ENCODE results near the gene KCNAB1.
"Not testable (repeated sequence)": the region's sequence is repeated elsewhere in the genome, so short reads cannot be mapped to it uniquely, and the experiment has no call there.

Gene KCNAB1

DNA sequence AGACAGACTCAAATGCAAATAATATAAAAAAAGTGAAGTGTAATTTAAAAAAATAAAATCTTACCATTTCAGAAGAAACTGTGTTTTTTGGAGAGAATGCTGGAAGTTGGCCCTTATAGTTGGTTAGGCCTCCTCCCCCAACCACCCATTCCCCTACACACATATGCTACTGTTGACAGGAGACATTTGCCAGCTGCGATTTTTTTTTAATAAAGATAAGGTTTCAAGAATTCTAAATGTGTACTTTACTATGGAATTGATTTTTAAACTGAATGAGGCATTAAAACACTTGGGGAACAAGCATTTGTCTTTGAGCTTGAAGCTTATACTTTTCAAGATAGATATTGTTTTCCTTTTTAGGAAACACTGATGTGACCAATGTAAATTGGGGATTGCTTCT, 438.9 kb downstream of the KCNAB1 start:
- Histone ChIP-seq H3K9me3 (ENCODE audit: control insufficient read depth, low read length) (no peaks in the 10 kb centered on the region), H3K27ac (ENCODE audit: insufficient read depth, low read depth, low read length, poor library complexity, severe bottlenecking) (no peak overlapping the region), H3K27me3 (ENCODE audit: control insufficient read depth, insufficient read depth, low read length, poor library complexity, severe bottlenecking) (no peaks in the 10 kb centered on the region), H3K36me3 (ENCODE audit: control insufficient read depth, insufficient read depth, low read length) (no peaks in the 10 kb centered on the region), H3K4me1 (ENCODE audit: control insufficient read depth, insufficient read depth, low read length) (no peaks in the 10 kb centered on the region), H3K4me3 (ENCODE audit: insufficient read depth, low read depth, low read length) (no peak overlapping the region)
- WGBS, 2 experiments: 100% methylated on average over 1 of the region's 1 CpG; no CpG with 5 or more reads in 1 of the 2 experiments

DNA sequence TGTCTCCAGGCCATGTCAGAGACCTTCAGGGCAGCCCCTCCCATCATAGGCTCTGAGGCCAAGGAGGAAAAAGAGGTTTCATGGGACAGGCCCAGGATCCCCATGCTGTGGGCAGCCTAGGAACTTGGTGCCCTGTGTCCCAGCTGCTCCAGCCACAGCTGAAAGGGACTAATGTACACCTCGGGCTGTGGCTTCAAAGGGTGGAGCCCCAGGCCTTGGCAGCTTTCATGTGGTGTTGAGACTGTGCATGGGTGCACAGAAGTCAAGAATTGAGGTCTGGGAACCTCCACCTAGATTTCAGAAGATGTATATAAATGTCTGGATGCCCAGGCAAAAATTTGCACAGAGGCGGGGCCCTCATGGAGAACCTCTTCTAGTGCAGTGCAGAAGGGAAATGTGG, 441.2 kb downstream of the KCNAB1 start:
- Histone ChIP-seq H3K9me3 (ENCODE audit: control insufficient read depth, low read length) (no peaks in the 10 kb centered on the region), H3K27me3 (ENCODE audit: control insufficient read depth, insufficient read depth, low read length, poor library complexity, severe bottlenecking) (no peaks in the 10 kb centered on the region), H3K4me1 (ENCODE audit: control insufficient read depth, insufficient read depth, low read length) (no peaks in the 10 kb centered on the region), H3K27ac (ENCODE audit: insufficient read depth, low read depth, low read length, poor library complexity, severe bottlenecking) (no peak overlapping the region), H3K36me3 (ENCODE audit: control insufficient read depth, insufficient read depth, low read length) (no peaks in the 10 kb centered on the region), H3K4me3 (ENCODE audit: insufficient read depth, low read depth, low read length) (no peak overlapping the region)
- 93 to 94% methylated on average over 2 of the region's 2 CpGs for WGBS, 2 experiments

DNA sequence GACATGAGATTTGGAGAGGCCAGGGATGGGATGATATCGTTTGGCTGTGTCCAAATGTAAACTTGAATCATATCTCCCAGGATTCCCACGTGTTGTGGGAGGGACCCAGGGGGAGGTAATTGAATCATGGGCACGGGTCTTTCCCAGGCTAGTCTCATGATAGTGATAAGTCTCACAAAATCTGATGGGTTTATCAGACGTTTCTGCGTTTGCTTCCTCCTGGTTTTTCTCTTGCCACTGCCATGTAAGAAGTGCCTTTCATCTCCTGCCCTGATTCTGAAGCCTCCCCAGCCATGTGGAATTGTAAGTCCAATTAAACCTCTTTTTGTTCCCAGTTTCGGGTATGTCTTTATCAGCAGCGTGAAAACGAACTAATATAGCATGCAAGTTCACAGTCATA, 442.1 kb downstream of the KCNAB1 start:
- not testable (repeated sequence) for H3K27me3 ChIP-seq (ENCODE audit: control insufficient read depth, insufficient read depth, low read length, poor library complexity, severe bottlenecking); H3K9me3 ChIP-seq (ENCODE audit: control insufficient read depth, low read length); H3K36me3 ChIP-seq (ENCODE audit: control insufficient read depth, insufficient read depth, low read length); H3K4me1 ChIP-seq (ENCODE audit: control insufficient read depth, insufficient read depth, low read length); H3K4me3 ChIP-seq (ENCODE audit: insufficient read depth, low read depth, low read length); H3K27ac ChIP-seq (ENCODE audit: insufficient read depth, low read depth, low read length, poor library complexity, severe bottlenecking)
- whole genome bisulfite sequencing, 2 experiments: 91 to 92% methylated on average over 8 of the region's 8 CpGs

DNA sequence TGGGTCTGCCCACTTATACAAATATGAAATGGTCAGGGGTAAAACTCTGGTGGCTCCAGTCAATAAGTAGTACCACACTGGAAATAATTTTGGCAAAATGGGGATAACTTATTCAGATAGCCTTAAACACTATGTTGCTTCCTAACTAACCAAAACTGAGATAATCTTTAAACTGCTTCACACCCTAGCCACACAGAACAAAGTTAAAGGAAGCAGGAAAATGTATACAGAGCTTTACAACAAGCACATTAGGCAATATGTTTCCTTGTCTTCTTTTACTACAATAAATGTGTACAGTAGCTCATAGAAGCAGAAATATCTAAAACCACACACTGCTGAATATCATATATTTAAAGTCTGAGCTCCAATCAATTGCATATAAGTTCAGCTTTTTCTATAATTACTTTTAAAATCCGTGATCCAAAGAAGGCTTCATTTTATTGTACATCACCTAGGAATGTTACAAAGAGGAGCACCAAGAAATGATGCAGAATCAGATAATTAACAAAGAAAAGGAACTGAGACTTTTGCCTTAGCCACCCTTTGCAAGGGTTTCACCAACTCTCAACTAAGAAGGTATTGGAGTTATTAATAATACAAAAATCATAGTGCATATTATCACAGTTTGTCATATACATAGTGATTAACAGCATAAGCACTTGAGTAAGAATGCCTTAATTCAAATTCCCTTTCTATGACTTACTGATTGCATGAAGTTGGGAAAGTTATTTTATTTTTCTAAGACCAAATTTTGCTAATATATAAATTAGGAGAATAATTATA, 443.7 kb downstream of the KCNAB1 start:
- H3K36me3 ChIP-seq (ENCODE audit: control insufficient read depth, insufficient read depth, low read length): no peaks in the 10 kb centered on the region
- 75% methylated on average over 1 of the region's 1 CpG; no CpG with 5 or more reads in 1 of the 2 experiments for WGBS, 2 experiments
- no peaks in the 10 kb centered on the region for H3K4me1 ChIP-seq (ENCODE audit: control insufficient read depth, insufficient read depth, low read length)
- no peak overlapping the region for H3K27ac ChIP-seq (ENCODE audit: insufficient read depth, low read depth, low read length, poor library complexity, severe bottlenecking)
- no peaks in the 10 kb centered on the region for H3K27me3 ChIP-seq (ENCODE audit: control insufficient read depth, insufficient read depth, low read length, poor library complexity, severe bottlenecking)
- no peaks in the 10 kb centered on the region for H3K9me3 ChIP-seq (ENCODE audit: control insufficient read depth, low read length)
- no peak overlapping the region for H3K4me3 ChIP-seq (ENCODE audit: insufficient read depth, low read depth, low read length)

DNA sequence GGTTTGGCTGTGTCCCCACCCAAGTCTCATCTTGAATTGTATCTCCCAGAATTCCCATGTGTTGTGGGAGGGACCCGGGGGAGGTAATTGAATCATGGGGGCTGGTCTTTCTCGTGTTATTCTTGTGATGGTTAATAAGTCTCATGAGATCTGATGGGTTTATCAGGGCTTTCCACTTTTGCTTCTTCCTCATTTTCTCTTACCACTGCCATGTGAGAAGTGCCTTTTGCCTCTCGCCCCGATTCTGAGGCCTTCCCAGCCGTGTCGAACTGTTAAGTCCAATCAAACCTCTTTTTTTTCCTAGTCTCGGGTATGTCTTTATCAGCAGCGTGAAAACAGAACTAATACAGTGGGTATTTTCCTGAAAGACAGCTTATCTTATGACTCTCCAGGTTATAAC, 448.6 kb downstream of the KCNAB1 start:
- H3K4me1 ChIP-seq (ENCODE audit: control insufficient read depth, insufficient read depth, low read length): not testable (repeated sequence)

DNA sequence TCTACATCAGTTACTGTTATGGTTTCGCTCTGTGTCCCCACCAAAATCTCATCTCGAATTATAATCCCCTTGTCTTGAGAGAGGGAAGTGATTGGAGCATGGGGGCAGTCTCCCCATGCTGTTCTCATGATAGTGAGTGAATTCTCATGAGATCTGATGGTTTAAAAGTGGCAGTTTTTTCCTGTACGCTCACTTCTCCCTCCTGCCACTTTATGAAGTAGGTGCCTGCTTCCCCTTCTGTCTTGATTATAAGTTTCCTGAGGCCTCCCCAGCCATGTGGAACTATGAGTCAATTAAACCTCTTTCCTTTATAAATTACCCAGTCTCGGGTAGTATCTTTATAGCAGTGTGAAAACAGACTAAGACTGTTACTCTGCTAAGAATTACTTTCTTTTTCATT, 449.5 kb downstream of the KCNAB1 start:
- not testable (repeated sequence) for H3K4me3 ChIP-seq (ENCODE audit: insufficient read depth, low read depth, low read length); H3K27ac ChIP-seq (ENCODE audit: insufficient read depth, low read depth, low read length, poor library complexity, severe bottlenecking); H3K36me3 ChIP-seq (ENCODE audit: control insufficient read depth, insufficient read depth, low read length); H3K9me3 ChIP-seq (ENCODE audit: control insufficient read depth, low read length); H3K4me1 ChIP-seq (ENCODE audit: control insufficient read depth, insufficient read depth, low read length); H3K27me3 ChIP-seq (ENCODE audit: control insufficient read depth, insufficient read depth, low read length, poor library complexity, severe bottlenecking)
- WGBS, 2 experiments: 82 to 96% methylated on average over 2 to 4 of the region's 4 CpGs

More for the DNA sequence above, 448.6 kb downstream of the KCNAB1 start:
- not testable (repeated sequence) for H3K4me3 ChIP-seq (ENCODE audit: insufficient read depth, low read depth, low read length); H3K27me3 ChIP-seq (ENCODE audit: control insufficient read depth, insufficient read depth, low read length, poor library complexity, severe bottlenecking); H3K36me3 ChIP-seq (ENCODE audit: control insufficient read depth, insufficient read depth, low read length); H3K9me3 ChIP-seq (ENCODE audit: control insufficient read depth, low read length); H3K27ac ChIP-seq (ENCODE audit: insufficient read depth, low read depth, low read length, poor library complexity, severe bottlenecking)
- 90 to 94% methylated on average over 8 of the region's 8 CpGs for WGBS, 2 experiments

DNA sequence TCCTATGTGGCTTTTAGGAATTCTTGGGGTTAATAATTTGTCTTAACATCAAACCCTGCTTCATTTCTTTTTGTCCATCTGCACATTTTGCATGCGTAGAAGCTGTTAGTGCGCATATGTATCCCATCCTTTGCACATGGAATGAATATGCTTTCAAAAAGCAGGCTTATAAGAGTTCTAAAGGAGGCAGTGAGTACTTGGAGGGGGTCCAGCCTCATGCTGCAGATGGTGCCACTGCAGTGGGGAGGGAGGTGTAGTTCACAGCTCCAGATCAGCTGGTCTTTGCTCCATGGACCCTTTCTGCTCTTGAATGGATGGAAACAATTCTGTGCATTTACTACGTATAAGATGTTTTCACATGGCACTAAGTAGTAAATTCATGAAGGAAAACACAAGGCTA, 455.3 kb downstream of the KCNAB1 start:
- Histone ChIP-seq H3K9me3 (ENCODE audit: control insufficient read depth, low read length) (no peaks in the 10 kb centered on the region), H3K36me3 (ENCODE audit: control insufficient read depth, insufficient read depth, low read length) (no peaks in the 10 kb centered on the region), H3K4me3 (ENCODE audit: insufficient read depth, low read depth, low read length) (no peak overlapping the region), H3K27me3 (ENCODE audit: control insufficient read depth, insufficient read depth, low read length, poor library complexity, severe bottlenecking) (no peaks in the 10 kb centered on the region), H3K4me1 (ENCODE audit: control insufficient read depth, insufficient read depth, low read length) (no peaks in the 10 kb centered on the region), H3K27ac (ENCODE audit: insufficient read depth, low read depth, low read length, poor library complexity, severe bottlenecking) (no peak overlapping the region)
- 91 to 94% methylated on average over 3 of the region's 3 CpGs for WGBS, 2 experiments

DNA sequence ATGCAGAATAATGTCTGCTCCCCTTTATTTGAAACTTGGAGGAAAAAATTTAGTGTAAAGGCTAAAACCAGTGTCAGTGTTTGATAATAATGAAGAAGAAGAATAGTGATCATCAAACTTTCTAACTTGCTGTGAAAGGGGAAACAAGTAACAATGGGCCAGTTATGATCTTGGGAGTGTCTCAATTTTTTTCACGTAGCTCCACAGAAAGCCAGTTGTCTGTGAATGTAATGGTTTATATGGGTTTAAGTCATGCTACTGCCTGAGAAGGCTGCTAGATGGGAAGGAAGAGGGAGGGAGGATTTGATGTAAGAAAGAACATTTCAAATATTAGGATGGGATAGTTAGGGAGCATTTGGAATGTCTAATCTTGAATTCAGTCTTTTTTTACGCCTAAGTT, 455.7 kb downstream of the KCNAB1 start:
- H3K4me3 ChIP-seq (ENCODE audit: insufficient read depth, low read depth, low read length): no peak overlapping the region
- H3K36me3 ChIP-seq (ENCODE audit: control insufficient read depth, insufficient read depth, low read length): no peaks in the 10 kb centered on the region
- H3K9me3 ChIP-seq (ENCODE audit: control insufficient read depth, low read length): no peaks in the 10 kb centered on the region
- H3K27ac ChIP-seq (ENCODE audit: insufficient read depth, low read depth, low read length, poor library complexity, severe bottlenecking): no peak overlapping the region
- no peaks in the 10 kb centered on the region for H3K4me1 ChIP-seq (ENCODE audit: control insufficient read depth, insufficient read depth, low read length)
- no peaks in the 10 kb centered on the region for H3K27me3 ChIP-seq (ENCODE audit: control insufficient read depth, insufficient read depth, low read length, poor library complexity, severe bottlenecking)
- WGBS, 2 experiments: 94 to 95% methylated on average over 2 of the region's 2 CpGs

DNA sequence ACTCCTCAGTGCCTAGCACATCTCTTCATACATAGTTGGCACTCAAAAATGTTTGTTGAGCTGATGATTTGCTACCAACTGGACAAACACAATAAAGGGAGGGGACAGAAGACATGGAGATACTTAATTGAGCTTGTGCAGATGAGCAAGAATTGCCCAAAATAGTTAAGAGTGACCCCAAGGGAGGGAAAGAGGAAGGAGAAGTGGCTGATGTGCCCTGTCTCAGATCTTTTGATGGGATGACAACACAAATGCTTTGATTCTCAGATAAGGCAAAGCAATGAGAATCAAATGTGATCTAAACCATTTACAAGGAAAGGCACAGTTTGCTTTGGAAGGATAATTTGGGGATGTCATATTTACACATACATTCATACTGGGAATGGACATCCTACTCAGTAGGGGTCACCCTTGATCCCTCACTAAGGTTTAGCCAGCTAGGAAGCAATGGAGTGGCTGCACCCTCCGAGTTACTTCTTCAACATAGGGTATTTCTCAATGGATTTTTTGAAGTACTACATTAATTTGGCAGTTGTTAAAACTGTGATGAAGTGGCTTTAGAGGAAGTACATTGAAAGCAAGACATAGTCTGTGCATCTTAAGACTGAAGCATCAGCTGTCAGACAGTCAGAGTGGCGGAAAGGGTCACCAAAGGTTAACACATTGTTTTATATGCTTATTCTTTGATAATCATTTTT, 456.4 kb downstream of the KCNAB1 start:
- Histone ChIP-seq H3K27me3 (ENCODE audit: control insufficient read depth, insufficient read depth, low read length, poor library complexity, severe bottlenecking) (no peaks in the 10 kb centered on the region), H3K36me3 (ENCODE audit: control insufficient read depth, insufficient read depth, low read length) (no peaks in the 10 kb centered on the region), H3K27ac (ENCODE audit: insufficient read depth, low read depth, low read length, poor library complexity, severe bottlenecking) (no peak overlapping the region), H3K4me3 (ENCODE audit: insufficient read depth, low read depth, low read length) (no peak overlapping the region), H3K9me3 (ENCODE audit: control insufficient read depth, low read length) (no peaks in the 10 kb centered on the region), H3K4me1 (ENCODE audit: control insufficient read depth, insufficient read depth, low read length) (no peaks in the 10 kb centered on the region)
- WGBS, 2 experiments: 76 to 81% methylated on average over 1 to 2 of the region's 2 CpGs

DNA sequence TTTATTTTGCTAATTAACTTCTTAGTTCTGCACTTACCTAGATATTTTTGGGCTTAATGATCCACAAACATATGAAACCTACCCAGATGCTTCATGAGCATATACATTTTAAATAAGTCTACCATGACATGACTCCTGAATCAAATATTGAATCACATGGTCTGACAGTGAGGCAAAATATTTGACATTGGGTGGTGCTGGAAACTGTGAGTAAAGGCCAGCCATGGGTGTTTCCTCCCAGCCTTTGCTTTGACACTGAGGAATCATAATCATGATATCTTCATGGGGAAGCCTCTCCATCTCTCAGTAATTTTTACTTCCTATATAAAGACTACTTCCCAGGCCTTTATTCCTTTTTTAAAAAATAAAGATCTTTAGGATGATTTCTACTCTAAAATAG, 457.4 kb downstream of the KCNAB1 start:
- no peaks in the 10 kb centered on the region for H3K4me1 ChIP-seq (ENCODE audit: control insufficient read depth, insufficient read depth, low read length)
- no peaks in the 10 kb centered on the region for H3K27me3 ChIP-seq (ENCODE audit: control insufficient read depth, insufficient read depth, low read length, poor library complexity, severe bottlenecking)
- H3K27ac ChIP-seq (ENCODE audit: insufficient read depth, low read depth, low read length, poor library complexity, severe bottlenecking): no peak overlapping the region
- no peak overlapping the region for H3K4me3 ChIP-seq (ENCODE audit: insufficient read depth, low read depth, low read length)
- H3K36me3 ChIP-seq (ENCODE audit: control insufficient read depth, insufficient read depth, low read length): no peaks in the 10 kb centered on the region
- H3K9me3 ChIP-seq (ENCODE audit: control insufficient read depth, low read length): no peaks in the 10 kb centered on the region

Measured in ectodermal cell (in vitro differentiated cells).